MM.1S (cell line): ENCODE results near the gene CD74.

Experiments used
- EZH2 ChIP-seq: fragments of 300-600 bp; sonication (generic); optimal IDR thresholded peaks from 2 replicates; pipeline ENCODE3; 2017; ENCODE audit warnings: low read depth, mild to moderate bottlenecking, antibody characterized with exemption, low read length, mixed read lengths
- EZH2phosphoT487 ChIP-seq: fragments of 300-600 bp; sonication (generic); IDR thresholded peaks from 2 replicates; pipeline ENCODE4 v1.6.1; 2018; ENCODE audit warnings: antibody characterized with exemption, low read length
- TF ChIP-seq, protein P1 (sequence below): fragments of 300-600 bp; sonication (generic); IDR thresholded peaks from 2 replicates; pipeline ENCODE4 v1.5.1; 2016; ENCODE audit warnings: antibody characterized with exemption, low read length, mixed read lengths

DNA sequence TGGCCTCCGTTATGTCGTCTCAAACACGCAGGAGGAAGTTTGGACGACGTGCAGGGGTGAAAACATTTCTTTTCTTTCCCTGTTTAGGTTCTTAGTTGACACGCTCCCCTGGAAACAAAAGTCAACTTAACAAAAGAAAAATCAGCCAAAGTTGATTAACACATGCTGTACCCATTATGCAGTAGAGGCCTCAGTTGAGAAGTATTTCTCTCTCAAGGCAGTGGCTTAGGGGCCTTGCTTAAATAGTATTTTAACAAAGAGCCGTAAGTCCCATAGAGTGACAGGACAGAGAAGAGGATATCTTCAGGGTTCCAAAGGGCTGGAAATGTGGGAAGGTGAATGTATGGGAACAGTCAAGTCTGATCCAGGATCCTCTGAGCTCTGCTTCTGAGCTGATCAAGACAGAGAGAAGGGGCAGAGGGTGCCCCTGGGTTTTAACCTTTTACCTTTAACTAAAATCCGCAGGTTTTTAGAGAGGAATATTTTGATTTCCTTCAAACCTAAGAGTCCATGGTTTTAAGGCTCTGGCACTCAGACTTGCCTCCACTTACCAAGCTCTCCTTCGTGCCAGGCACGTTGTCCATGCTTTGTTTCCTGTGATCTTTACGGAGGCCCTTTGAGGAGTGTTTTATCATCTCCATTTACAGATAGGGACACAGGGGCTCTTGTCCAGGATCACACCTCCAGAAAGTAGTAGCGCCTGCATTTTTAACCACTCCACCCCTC, 629 bp upstream of the CD74 start:
- TF ChIP-seq, protein P1, sequence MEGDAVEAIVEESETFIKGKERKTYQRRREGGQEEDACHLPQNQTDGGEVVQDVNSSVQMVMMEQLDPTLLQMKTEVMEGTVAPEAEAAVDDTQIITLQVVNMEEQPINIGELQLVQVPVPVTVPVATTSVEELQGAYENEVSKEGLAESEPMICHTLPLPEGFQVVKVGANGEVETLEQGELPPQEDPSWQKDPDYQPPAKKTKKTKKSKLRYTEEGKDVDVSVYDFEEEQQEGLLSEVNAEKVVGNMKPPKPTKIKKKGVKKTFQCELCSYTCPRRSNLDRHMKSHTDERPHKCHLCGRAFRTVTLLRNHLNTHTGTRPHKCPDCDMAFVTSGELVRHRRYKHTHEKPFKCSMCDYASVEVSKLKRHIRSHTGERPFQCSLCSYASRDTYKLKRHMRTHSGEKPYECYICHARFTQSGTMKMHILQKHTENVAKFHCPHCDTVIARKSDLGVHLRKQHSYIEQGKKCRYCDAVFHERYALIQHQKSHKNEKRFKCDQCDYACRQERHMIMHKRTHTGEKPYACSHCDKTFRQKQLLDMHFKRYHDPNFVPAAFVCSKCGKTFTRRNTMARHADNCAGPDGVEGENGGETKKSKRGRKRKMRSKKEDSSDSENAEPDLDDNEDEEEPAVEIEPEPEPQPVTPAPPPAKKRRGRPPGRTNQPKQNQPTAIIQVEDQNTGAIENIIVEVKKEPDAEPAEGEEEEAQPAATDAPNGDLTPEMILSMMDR = no peak
- TF ChIP-seq EZH2phosphoT487 (no peak), EZH2 (no peak)
